HG02938 (cell line): ENCODE measurements around the gene B2M.
"Not testable (repeated sequence)": the region's sequence is repeated elsewhere in the genome, so short reads cannot be mapped to it uniquely, and the experiment has no call there.

ENCODE experiments used
- ATAC-seq: cut with Tn5 transposase; IDR thresholded peaks from one replicate; pipeline ENCODE4 v1.9.1; 2021; ENCODE audit warnings: mild to moderate bottlenecking, moderate library complexity; ENCODE audit not compliant: unreplicated experiment

The B2M gene

GRCh38 chr15:44697014-44697413, 14.3 kb upstream of the B2M start:
- ATAC-seq: no peak

- ATAC-seq: no peak
These were observed 12.7 kb upstream of the B2M start for GRCh38 chr15:44698641-44699040.

GRCh38 chr15:44700676-44701075, 10.6 kb upstream of the B2M start:
- ATAC-seq: not testable (repeated sequence)

GRCh38 chr15:44705986-44706385, 5.3 kb upstream of the B2M start:
- no peak for ATAC-seq

- ATAC-seq: no peak
These were observed 4.9 kb upstream of the B2M start for GRCh38 chr15:44706401-44706800.

GRCh38 chr15:44706946-44707636, 4.2 kb upstream of the B2M start:
- no peak for ATAC-seq

- no peak for ATAC-seq
These were observed 851 bp upstream of the B2M start for GRCh38 chr15:44710236-44711095.

- peak; percentile 11 for ATAC-seq
These were observed 527 bp downstream of the B2M start for GRCh38 chr15:44711743-44712345.

- ATAC-seq: no peak
These were observed 1.2 kb downstream of the B2M start for GRCh38 chr15:44712346-44713005.

- no peak for ATAC-seq
These were observed 2.0 kb downstream of the B2M start for GRCh38 chr15:44713006-44713966.

GRCh38 chr15:44715142-44715796, 4.0 kb downstream of the B2M start:
- ATAC-seq: no peak

- no peak for ATAC-seq
These were observed 4.5 kb downstream of the B2M start for GRCh38 chr15:44715797-44716334.

GRCh38 chr15:44716983-44717602, 5.8 kb downstream of the B2M start:
- no peak for ATAC-seq

GRCh38 chr15:44718180-44718926, 7.0 kb downstream of the B2M start:
- no peak for ATAC-seq

GRCh38 chr15:44718927-44719292, 7.6 kb downstream of the B2M start:
- no peak for ATAC-seq

- peak; percentile 41 for ATAC-seq
These were observed 8.1 kb downstream of the B2M start for GRCh38 chr15:44719293-44719999.

- peak; percentile 5 for ATAC-seq
These were observed 8.7 kb downstream of the B2M start for GRCh38 chr15:44720000-44720435.
